K562 (cell line): ENCODE measurements around the gene RPL7L1. TPM values are rescaled to one million over a fixed set of nuclear protein-coding genes. Genes with fewer than 3 reads are reported as not detected.
A peak's percentile ranks its signal among the peaks of the same experiment; 100 is the strongest.

Experiments
- ARID4B ChIP-seq: sonication (generic); formaldehyde crosslinking; IDR thresholded peaks from 2 replicates; pipeline ENCODE4 v1.8.0; 2022; ENCODE audit warnings: mild to moderate bottlenecking, missing genetic modification reagents
- ASH1L ChIP-seq: fragments of 450-650 bp; IDR thresholded peaks from 2 replicates; pipeline ENCODE4 v1.6.1; 2018; ENCODE audit warnings: borderline replicate concordance, mild to moderate bottlenecking, low read depth; ENCODE audit not compliant: partially characterized antibody
- BHLHE40 ChIP-seq: IDR thresholded peaks from 2 replicates; pipeline ENCODE4 v1.6.1; 2011; ENCODE audit warnings: low read length, improper control_type of control experiment
- C11orf30 ChIP-seq: fragments of 450-650 bp; IDR thresholded peaks from 2 replicates; pipeline ENCODE4 v1.6.1; 2016; ENCODE audit warnings: low read depth, mild to moderate bottlenecking
- EP400 ChIP-seq: fragments of 450-650 bp; IDR thresholded peaks from 2 replicates; pipeline ENCODE4 v1.6.1; 2017; ENCODE audit warnings: antibody characterized with exemption, mild to moderate bottlenecking, moderate library complexity
- LARP7 ChIP-seq: fragments of 450-650 bp; IDR thresholded peaks from 2 replicates; pipeline ENCODE4 v1.6.1; 2016
- MEF2D ChIP-seq: conservative IDR thresholded peaks from 2 replicates; pipeline ENCODE4 v1.6.1; 2016; ENCODE audit warnings: low read depth, missing genetic modification characterization, missing compliant biosample characterization
- MYC ChIP-seq, 2 experiments: fragments of 250-450 bp in 1 of 2; sonication (Bioruptor Pico) in 1 of 2; IDR thresholded peaks; 2 replicates each; pipeline versions ENCODE4 v1.5.1 to v1.6.1; 2012 to 2021; ENCODE audit warnings: low read depth in 2 of 2, borderline replicate concordance in 1 of 2, improper control_type of control experiment in 1 of 2, low read length in 1 of 2, mild to moderate bottlenecking in 1 of 2, moderate library complexity in 1 of 2
- NKRF ChIP-seq: fragments of 450-650 bp; IDR thresholded peaks from 2 replicates; pipeline ENCODE4 v1.6.1; 2016; ENCODE audit warnings: borderline replicate concordance
- PYGO2 ChIP-seq: fragments of 450-650 bp; IDR thresholded peaks from 2 replicates; pipeline ENCODE4 v1.6.1; 2016; ENCODE audit warnings: mild to moderate bottlenecking, missing genetic modification characterization, moderate library complexity, missing compliant biosample characterization
- TEAD2 ChIP-seq: fragments of 450-650 bp; IDR thresholded peaks from 2 replicates; pipeline ENCODE4 v1.6.1; 2016; ENCODE audit warnings: missing genetic modification characterization, control low read depth, missing compliant biosample characterization
- ZNF232 ChIP-seq: sonication (generic); formaldehyde crosslinking; IDR thresholded peaks from 2 replicates; pipeline ENCODE4 v1.8.0; 2022; ENCODE audit warnings: mild to moderate bottlenecking, missing genetic modification reagents
- polyA plus RNA-seq, 8 experiments: library from polyadenylated mRNA; depleted of rRNA in 4 of 8; stranded (reverse) in 5 of 8; unstranded in 3 of 8; fragments of >200 nt; fragmentation: Nextera tagmentation in 2 of 8; fragmentation: Illumina TruSeq in 1 of 8; extraction: Ambion mirVana in 2 of 8; extraction: Trizol in 1 of 8; gene quantifications; 2 replicates each; pipeline versions ENCODE4 v1.2.1 to v1.2.3, GENCODE V29; 2011 to 2014; ENCODE audit warnings: inconsistent platforms in 1 of 8, missing spikeins in 1 of 8
- total RNA-seq, 7 experiments: library from RNA; depleted of rRNA in 6 of 7; stranded (reverse); fragments of >200 nt in 6 of 7; fragmentation: Illumina TruSeq in 2 of 7; extraction: Trizol in 2 of 7; gene quantifications; 2 replicates each; pipeline versions ENCODE4 v1.2.1 to v1.2.3, GENCODE V29; 2011 to 2021; ENCODE audit warnings: low replicate concordance in 1 of 7
- TF ChIP-seq, protein P1 (sequence below): fragments of 450-650 bp; IDR thresholded peaks from 2 replicates; pipeline ENCODE4 v1.7.1; 2018; ENCODE audit warnings: mild to moderate bottlenecking, low read depth; ENCODE audit not compliant: partially characterized antibody
- TF ChIP-seq, protein P2 (sequence below): fragments of 450-650 bp; IDR thresholded peaks from 2 replicates; pipeline ENCODE4 v1.6.1; 2016; ENCODE audit warnings: mild to moderate bottlenecking

The RPL7L1 gene
- total and polyA plus RNA-seq, 9 of the 15 experiments (the other 6 are each of a cell fraction or from before 2014, with no cell fraction given): 129 to 259 (median 164) TPM

DNA sequence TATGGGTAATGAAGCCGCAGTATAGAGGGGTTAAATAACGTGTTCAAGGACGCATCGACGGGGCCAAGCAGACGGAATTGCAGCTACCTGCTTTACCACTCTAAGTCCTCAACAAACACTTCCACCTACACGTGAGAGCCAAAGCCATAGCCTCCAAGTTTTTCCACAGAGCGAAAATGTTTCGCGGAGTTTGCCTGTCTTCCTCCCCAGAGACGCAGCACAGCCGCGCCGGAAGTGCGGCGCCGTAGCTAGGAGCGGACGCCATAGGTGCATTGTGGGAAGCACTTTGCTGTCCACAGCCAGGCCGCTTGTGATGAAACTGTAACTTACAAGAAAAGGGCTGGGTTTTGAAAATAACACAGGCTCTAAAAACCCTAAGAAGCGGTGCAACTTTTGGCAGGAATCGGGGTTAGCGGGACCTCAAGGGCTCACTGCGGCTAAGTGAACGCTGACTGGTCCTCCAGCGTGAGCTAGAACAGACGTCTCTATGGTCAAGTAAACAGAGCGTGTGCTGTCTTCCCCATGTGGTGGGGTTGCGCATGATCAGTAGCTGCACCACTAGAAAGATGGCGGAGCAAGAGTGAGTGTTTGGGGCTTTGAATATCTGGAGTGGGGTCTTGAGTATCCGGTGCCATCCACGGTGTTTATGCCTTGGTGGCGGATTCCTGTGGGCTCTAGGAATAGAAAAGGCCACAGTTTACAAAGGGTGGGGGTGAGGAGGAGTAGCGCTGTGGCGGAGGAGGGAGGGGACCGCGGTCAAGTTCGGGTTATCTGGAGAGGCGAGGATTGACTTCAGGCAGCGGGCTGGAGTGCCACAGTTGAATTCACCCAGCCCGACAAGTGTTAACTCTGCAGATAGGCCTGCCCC, at the start of gene RPL7L1 (continued):
- TF ChIP-seq ARID4B (CRISPR knock-in tag) (peak; percentile 91), ZNF232 (CRISPR knock-in tag) (0 out of 2 replicates have a peak, but pooled peaks have one; percentile 68), LARP7 (peak; percentile 88; the same call in 1 of the 2 replicates), PYGO2 (no peak; the same call in 1 of the 2 replicates), BHLHE40 (peak; percentile 30), EP400 (peak; percentile 100), MEF2D (tag) (no peak; the same call in 1 of the 2 replicates), ASH1L (no peak), TEAD2 (tag) (no peak), C11orf30 (peak; percentile 98), MYC (IDR thresholded peaks at IDR 0.05; ENCODE audit: low read depth, low read length) (peak; percentile 99), MYC (CRISPR knock-in tag; IDR thresholded peaks at IDR 0.05; ENCODE audit: borderline replicate concordance, low read depth) (peak; percentile 97), NKRF (peak; percentile 71; the same call in 1 of the 2 replicates)
- TF ChIP-seq, protein P1, sequence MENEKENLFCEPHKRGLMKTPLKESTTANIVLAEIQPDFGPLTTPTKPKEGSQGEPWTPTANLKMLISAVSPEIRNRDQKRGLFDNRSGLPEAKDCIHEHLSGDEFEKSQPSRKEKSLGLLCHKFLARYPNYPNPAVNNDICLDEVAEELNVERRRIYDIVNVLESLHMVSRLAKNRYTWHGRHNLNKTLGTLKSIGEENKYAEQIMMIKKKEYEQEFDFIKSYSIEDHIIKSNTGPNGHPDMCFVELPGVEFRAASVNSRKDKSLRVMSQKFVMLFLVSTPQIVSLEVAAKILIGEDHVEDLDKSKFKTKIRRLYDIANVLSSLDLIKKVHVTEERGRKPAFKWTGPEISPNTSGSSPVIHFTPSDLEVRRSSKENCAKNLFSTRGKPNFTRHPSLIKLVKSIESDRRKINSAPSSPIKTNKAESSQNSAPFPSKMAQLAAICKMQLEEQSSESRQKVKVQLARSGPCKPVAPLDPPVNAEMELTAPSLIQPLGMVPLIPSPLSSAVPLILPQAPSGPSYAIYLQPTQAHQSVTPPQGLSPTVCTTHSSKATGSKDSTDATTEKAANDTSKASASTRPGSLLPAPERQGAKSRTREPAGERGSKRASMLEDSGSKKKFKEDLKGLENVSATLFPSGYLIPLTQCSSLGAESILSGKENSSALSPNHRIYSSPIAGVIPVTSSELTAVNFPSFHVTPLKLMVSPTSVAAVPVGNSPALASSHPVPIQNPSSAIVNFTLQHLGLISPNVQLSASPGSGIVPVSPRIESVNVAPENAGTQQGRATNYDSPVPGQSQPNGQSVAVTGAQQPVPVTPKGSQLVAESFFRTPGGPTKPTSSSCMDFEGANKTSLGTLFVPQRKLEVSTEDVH: peak; percentile 85
- TF ChIP-seq, protein P2, sequence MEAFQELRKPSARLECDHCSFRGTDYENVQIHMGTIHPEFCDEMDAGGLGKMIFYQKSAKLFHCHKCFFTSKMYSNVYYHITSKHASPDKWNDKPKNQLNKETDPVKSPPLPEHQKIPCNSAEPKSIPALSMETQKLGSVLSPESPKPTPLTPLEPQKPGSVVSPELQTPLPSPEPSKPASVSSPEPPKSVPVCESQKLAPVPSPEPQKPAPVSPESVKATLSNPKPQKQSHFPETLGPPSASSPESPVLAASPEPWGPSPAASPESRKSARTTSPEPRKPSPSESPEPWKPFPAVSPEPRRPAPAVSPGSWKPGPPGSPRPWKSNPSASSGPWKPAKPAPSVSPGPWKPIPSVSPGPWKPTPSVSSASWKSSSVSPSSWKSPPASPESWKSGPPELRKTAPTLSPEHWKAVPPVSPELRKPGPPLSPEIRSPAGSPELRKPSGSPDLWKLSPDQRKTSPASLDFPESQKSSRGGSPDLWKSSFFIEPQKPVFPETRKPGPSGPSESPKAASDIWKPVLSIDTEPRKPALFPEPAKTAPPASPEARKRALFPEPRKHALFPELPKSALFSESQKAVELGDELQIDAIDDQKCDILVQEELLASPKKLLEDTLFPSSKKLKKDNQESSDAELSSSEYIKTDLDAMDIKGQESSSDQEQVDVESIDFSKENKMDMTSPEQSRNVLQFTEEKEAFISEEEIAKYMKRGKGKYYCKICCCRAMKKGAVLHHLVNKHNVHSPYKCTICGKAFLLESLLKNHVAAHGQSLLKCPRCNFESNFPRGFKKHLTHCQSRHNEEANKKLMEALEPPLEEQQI: peak; percentile 50; the same call in 1 of the 2 replicates
